VCaP (cell line): ENCODE measurements around the gene CWC27.

Source experiments
- H3K27ac ChIP-seq: fragments of 450-650 bp; 2 replicates; pipeline ENCODE4 v1.5.1; 2017
- CTCF ChIP-seq: fragments of 450-650 bp; conservative IDR thresholded peaks from 2 replicates; pipeline ENCODE4 v1.5.1; 2017; ENCODE audit warnings: mild to moderate bottlenecking, moderate library complexity

CWC27 gene

GRCh38 chr5:64939772-64940510 is 171.2 kb downstream of the CWC27 start:
- H3K27ac ChIP-seq, result no peak overlapping the region
- no peak for TF ChIP-seq CTCF

GRCh38 chr5:64942460-64942859 is 173.7 kb downstream of the CWC27 start:
- no peak for TF ChIP-seq CTCF
- no peak overlapping the region for H3K27ac ChIP-seq

GRCh38 chr5:64944868-64945267 is 176.1 kb downstream of the CWC27 start:
- no peak overlapping the region for H3K27ac ChIP-seq
- TF ChIP-seq CTCF, result no peak

GRCh38 chr5:64947031-64947430 is 178.3 kb downstream of the CWC27 start:
- no peak for TF ChIP-seq CTCF
- peak overlapping the region; percentile 49 for H3K27ac ChIP-seq

GRCh38 chr5:64947801-64948200 is 179.1 kb downstream of the CWC27 start:
- TF ChIP-seq CTCF, result no peak
- H3K27ac ChIP-seq, result peak overlapping the region; percentile 49

DNA sequence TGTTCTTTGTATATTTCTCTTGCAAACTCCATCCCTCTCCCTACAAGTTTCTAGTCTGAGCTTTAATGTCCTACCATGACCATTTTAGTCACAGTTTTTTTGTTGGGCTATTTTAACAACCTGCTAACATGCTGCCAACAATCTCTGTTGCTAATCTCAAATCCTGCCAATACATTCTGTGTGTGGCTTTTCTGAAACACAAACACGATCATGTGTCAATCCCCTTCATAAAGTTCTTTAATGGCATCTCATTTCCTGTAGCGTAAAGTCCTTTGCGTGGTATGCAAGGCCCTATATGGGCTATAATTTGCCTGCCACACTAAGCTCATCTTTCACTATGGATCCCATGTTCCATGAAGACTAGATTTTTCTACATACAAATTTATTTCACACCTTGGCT is 180.6 kb downstream of the CWC27 start:
- no peak overlapping the region for H3K27ac ChIP-seq
- TF ChIP-seq CTCF, result no peak

- TF ChIP-seq CTCF, result no peak
- no peak overlapping the region for H3K27ac ChIP-seq
Measured at GRCh38 chr5:64952951-64953673, 184.4 kb downstream of the CWC27 start.
